Fibroblast of mammary gland (primary cell): ENCODE results near the gene FGF19.

ENCODE experiments used
- DNase-seq: peaks from one replicate; pipeline ENCODE4 v3.0.0-alpha.2; 2010; ENCODE audit warnings: low read depth
- H3K4me3 ChIP-seq: 2 replicates; pipeline ENCODE4 v1.5.1; 2011; ENCODE audit warnings: low read depth, mild to moderate bottlenecking, low read length, moderate library complexity; ENCODE audit not compliant: control insufficient read depth
- CTCF ChIP-seq: conservative IDR thresholded peaks from 2 replicates; pipeline ENCODE4 v1.5.1; 2011; ENCODE audit warnings: low read depth, low read length, inconsistent platforms; ENCODE audit not compliant: control insufficient read depth, insufficient read depth

FGF19 gene

GRCh38 chr11:69656536-69657455 lies 47.0 kb downstream of the FGF19 start:
- TF ChIP-seq CTCF, result no peak
- H3K4me3 ChIP-seq, result no peak overlapping the region
- no peak for DNase-seq

DNA sequence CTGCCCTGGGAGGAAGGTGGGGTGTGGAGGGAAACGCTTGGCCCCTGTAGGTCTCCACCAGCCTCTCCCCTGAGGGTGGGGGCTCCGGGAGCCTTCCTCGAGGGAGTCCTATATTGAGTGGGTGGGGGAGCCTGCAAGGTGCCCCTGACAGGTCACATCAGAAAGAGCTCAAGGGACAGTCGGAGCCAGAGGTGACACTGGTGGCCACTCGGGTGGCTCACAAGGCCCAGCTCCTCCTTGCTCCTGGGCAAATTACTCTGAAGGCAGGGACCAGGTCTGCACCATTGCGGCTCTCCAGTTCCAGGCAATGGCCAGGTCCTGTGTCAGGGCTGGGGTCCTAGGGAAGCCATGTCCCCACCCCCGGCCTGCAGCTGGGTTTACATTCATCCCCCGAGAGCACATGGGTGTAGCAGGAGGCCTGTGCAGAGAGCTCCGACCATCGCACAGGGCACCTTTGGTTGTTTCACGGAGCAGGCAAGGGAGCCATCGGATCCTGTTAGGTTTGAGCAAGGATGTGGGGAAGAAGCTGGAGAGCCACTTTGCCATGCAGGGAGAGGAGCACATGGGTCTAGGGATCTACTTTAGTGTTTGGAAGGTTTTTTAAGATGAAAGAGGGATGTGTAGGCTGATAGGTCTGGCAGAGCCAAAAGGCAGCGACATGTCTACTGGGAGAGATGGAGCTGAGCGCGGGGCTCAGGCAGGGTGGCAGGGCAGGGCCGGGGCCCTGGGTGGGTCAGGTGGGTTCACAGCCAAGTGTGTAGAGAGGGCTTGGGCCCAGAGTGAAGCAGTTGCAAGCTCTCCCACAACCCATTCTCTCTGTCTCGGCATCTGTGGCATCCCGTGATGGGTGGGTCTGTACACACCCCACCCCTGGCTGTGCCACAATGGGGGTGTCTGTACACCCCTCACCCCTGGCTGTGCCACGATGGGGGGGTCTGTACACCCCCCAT lies 48.1 kb downstream of the FGF19 start:
- H3K4me3 ChIP-seq, result no peak overlapping the region
- no peak for TF ChIP-seq CTCF
- no peak for DNase-seq

DNA sequence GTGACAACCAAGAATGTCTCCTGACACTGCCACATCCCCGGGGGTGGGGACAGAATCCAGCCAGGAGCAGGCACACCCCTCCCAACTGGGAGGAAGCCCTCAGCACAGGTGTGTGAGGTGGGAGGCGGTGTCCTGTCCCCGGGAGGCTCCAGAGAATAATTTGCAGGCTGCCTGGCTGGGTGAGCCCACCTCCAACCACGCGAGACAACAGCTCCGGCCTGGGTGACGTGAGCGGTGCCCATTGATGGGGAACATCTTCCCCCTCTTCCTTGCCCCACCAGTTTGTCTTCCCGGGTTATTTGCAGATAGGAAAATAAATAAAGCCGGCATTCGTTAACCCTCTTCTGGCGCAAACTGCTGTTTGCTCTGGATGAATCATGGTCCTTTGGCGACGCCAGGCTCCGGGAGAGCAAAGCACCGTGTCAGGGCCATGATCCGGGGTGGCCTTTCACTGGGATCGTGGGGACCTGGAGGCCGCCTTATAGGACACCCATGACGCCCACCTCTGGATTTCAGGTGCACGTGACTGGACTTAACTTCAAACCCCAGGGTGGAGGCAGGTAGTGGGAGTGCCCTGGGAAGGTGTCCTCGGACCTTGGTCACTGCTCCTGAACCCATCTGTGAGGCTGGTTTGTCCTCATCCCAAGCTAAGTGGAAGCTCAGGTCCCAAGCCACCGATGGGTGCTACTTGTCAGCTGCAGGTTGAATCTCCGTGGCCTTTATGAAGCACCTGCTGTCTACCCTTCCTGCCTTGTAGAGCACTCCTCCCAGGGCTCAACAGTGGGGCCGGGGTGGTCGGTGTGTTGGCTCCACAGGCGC lies 49.0 kb downstream of the FGF19 start:
- H3K4me3 ChIP-seq, result no peak overlapping the region
- DNase-seq, result peak; percentile 54
- no peak for TF ChIP-seq CTCF

DNA sequence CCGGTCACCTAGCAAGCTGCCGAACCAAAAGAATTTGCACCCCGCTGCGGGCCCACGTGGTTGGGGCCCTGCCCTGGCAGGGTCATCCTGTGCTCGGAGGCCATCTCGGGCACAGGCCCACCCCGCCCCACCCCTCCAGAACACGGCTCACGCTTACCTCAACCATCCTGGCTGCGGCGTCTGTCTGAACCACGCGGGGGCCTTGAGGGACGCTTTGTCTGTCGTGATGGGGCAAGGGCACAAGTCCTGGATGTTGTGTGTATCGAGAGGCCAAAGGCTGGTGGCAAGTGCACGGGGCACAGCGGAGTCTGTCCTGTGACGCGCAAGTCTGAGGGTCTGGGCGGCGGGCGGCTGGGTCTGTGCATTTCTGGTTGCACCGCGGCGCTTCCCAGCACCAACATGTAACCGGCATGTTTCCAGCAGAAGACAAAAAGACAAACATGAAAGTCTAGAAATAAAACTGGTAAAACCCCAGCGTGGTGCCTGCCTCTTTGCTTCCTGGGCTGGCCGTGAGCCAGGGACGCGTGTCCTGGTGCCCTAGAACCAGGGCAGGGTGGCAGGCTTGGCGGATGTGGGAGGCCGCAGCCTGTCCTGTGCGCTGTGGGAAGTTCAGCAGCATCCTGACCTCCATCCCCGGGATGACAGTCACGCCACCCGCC lies 49.7 kb downstream of the FGF19 start:
- no peak for TF ChIP-seq CTCF
- no peak overlapping the region for H3K4me3 ChIP-seq
- DNase-seq, result no peak

DNA sequence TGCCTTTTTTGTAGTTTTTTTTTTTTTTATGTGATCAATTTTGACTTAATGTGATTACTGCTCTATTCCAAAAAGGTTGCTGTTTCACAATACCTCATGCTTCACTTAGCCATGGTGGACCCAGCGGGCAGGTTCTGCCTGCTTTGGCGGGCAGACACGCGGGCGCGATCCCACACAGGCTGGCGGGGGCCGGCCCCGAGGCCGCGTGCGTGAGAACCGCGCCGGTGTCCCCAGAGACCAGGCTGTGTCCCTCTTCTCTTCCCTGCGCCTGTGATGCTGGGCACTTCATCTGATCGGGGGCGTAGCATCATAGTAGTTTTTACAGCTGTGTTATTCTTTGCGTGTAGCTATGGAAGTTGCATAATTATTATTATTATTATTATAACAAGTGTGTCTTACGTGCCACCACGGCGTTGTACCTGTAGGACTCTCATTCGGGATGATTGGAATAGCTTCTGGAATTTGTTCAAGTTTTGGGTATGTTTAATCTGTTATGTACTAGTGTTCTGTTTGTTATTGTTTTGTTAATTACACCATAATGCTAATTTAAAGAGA lies 50.3 kb downstream of the FGF19 start:
- no peak for TF ChIP-seq CTCF
- H3K4me3 ChIP-seq, result no peak overlapping the region
- no peak for DNase-seq
